BLaER1 (cell line): ENCODE measurements around the gene METTL15.
A peak's percentile ranks its signal among the peaks of the same experiment; 100 is the strongest.
"Not testable (repeated sequence)": the region's sequence is repeated elsewhere in the genome, so short reads cannot be mapped to it uniquely, and the experiment has no call there.

Experiments used
- H3K27ac ChIP-seq: shearing (Covaris generic); formaldehyde crosslinking; 2 replicates; pipeline ENCODE4 v1.8.1; 2022
- H3K27me3 ChIP-seq: shearing (Covaris generic); formaldehyde crosslinking; 2 replicates; pipeline ENCODE4 v1.8.1; 2022
- H3K36me3 ChIP-seq: shearing (Covaris generic); formaldehyde crosslinking; 2 replicates; pipeline ENCODE4 v1.8.1; 2022
- H3K4me1 ChIP-seq: shearing (Covaris generic); formaldehyde crosslinking; 2 replicates; pipeline ENCODE4 v1.8.1; 2022
- H3K4me2 ChIP-seq: shearing (Covaris generic); formaldehyde crosslinking; 2 replicates; pipeline ENCODE4 v1.8.1; 2022
- H3K4me3 ChIP-seq: shearing (Covaris generic); formaldehyde crosslinking; 2 replicates; pipeline ENCODE4 v1.8.1; 2022
- H3K9ac ChIP-seq: shearing (Covaris generic); formaldehyde crosslinking; 2 replicates; pipeline ENCODE4 v1.8.1; 2022
- H3K9me3 ChIP-seq: shearing (Covaris generic); formaldehyde crosslinking; 2 replicates; pipeline ENCODE4 v1.8.1; 2022
- H4K20me1 ChIP-seq: shearing (Covaris generic); formaldehyde crosslinking; 2 replicates; pipeline ENCODE4 v1.8.1; 2022
- Cebpa-rat ChIP-seq: shearing (Covaris generic); IDR thresholded peaks from 2 replicates; pipeline ENCODE4 v1.8.1; 2022

Gene METTL15

GRCh38 chr11:28092786-28093185 is 15.4 kb upstream of the METTL15 start:
- Histone ChIP-seq H3K9ac (no peak overlapping the region), H3K4me1 (no peaks in the 10 kb centered on the region), H3K4me2 (no peak overlapping the region), H4K20me1 (no peaks in the 10 kb centered on the region), H3K27ac (no peak overlapping the region), H3K4me3 (no peak overlapping the region), H3K27me3 (no peaks in the 10 kb centered on the region), H3K36me3 (peaks cover 48% of the 10 kb centered on the region), H3K9me3 (no peaks in the 10 kb centered on the region)
- TF ChIP-seq Cebpa-rat: no peak

DNA sequence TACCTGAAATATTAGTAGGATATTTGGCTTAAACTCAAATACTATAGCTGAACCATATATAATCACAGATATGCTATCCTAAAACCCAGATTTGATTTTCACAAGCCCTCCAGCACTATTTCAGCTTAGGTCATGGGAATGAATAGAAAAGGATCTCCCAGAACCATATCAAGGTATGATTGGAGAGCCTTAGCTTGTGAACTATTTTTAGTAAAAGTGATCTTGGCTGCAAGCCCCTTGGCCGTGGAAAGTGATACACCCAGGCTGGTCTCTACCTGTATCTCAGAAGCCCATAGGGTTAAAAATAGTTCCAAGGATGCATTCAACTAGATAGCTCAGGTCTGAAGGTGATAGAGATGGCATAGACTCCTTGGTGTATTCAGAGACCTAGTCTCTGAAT is 9.9 kb upstream of the METTL15 start:
- Histone ChIP-seq H4K20me1 (0 out of 2 replicates have a peak, but pooled peaks cover 4% of the 10 kb centered on the region), H3K4me1 (peaks cover 6% of the 10 kb centered on the region; the same call in 1 of the 2 replicates), H3K36me3 (peaks cover 31% of the 10 kb centered on the region), H3K27me3 (no peaks in the 10 kb centered on the region), H3K4me2 (no peak overlapping the region), H3K9me3 (no peaks in the 10 kb centered on the region), H3K4me3 (no peak overlapping the region), H3K27ac (no peak overlapping the region), H3K9ac (no peak overlapping the region)
- no peak for TF ChIP-seq Cebpa-rat

GRCh38 chr11:28099715-28100114 is 8.5 kb upstream of the METTL15 start:
- H3K27ac ChIP-seq: no peak overlapping the region
- no peaks in the 10 kb centered on the region for H3K9me3 ChIP-seq
- H3K27me3 ChIP-seq: no peaks in the 10 kb centered on the region
- no peak overlapping the region for H3K4me3 ChIP-seq
- no peak overlapping the region for H3K9ac ChIP-seq
- H3K4me2 ChIP-seq: no peak overlapping the region
- 0 out of 2 replicates have a peak, but pooled peaks cover 9% of the 10 kb centered on the region for H4K20me1 ChIP-seq
- peaks cover 6% of the 10 kb centered on the region; the same call in 1 of the 2 replicates for H3K4me1 ChIP-seq
- TF ChIP-seq Cebpa-rat: no peak
- peaks cover 28% of the 10 kb centered on the region for H3K36me3 ChIP-seq

- no peaks in the 10 kb centered on the region for H3K9me3 ChIP-seq
- TF ChIP-seq Cebpa-rat: no peak
- 0 out of 2 replicates have a peak, but pooled peaks cover 9% of the 10 kb centered on the region for H4K20me1 ChIP-seq
Observed at GRCh38 chr11:28100665-28101064, 7.5 kb upstream of the METTL15 start.

DNA sequence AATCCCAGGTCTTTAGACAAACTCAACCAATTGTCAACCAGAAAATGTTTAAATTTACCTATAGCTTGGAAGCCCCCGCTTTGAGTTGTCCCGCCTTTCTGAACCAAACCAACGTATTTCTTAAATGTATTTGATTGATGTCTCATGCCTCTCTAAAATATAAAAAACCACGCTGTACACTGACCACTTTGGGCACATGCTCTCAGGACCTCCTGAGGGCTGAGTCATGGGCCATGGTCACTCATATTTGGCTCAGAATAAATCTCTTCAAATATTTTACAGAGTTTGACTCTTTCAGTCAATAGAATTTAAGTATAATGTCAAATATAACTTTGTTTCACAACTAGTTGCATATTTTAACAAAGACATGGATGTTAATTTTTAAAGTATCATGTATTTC is 5.9 kb upstream of the METTL15 start:
- not testable (repeated sequence) for H3K27me3 ChIP-seq, H4K20me1 ChIP-seq, H3K27ac ChIP-seq, H3K4me3 ChIP-seq, H3K4me2 ChIP-seq, H3K9ac ChIP-seq, H3K36me3 ChIP-seq, H3K9me3 ChIP-seq
- H3K4me1 ChIP-seq: peaks cover 27% of the 10 kb centered on the region

More at GRCh38 chr11:28100665-28101064, 7.5 kb upstream of the METTL15 start:
- Histone ChIP-seq H3K4me1 (peaks cover 13% of the 10 kb centered on the region), H3K4me2 (no peak overlapping the region), H3K9ac (no peak overlapping the region), H3K27me3 (no peaks in the 10 kb centered on the region), H3K36me3 (peaks cover 20% of the 10 kb centered on the region), H3K4me3 (no peak overlapping the region), H3K27ac (no peak overlapping the region)

- Histone ChIP-seq H4K20me1 (0 out of 2 replicates have a peak, but pooled peaks cover 9% of the 10 kb centered on the region), H3K4me2 (no peak overlapping the region), H3K4me1 (peaks cover 38% of the 10 kb centered on the region), H3K36me3 (0 out of 2 replicates have a peak, but pooled peaks cover 6% of the 10 kb centered on the region), H3K27me3 (no peaks in the 10 kb centered on the region), H3K9ac (no peak overlapping the region), H3K4me3 (no peak overlapping the region), H3K9me3 (no peaks in the 10 kb centered on the region), H3K27ac (no peak overlapping the region)
- no peak for TF ChIP-seq Cebpa-rat
Observed at GRCh38 chr11:28104425-28104824, 3.8 kb upstream of the METTL15 start.

DNA sequence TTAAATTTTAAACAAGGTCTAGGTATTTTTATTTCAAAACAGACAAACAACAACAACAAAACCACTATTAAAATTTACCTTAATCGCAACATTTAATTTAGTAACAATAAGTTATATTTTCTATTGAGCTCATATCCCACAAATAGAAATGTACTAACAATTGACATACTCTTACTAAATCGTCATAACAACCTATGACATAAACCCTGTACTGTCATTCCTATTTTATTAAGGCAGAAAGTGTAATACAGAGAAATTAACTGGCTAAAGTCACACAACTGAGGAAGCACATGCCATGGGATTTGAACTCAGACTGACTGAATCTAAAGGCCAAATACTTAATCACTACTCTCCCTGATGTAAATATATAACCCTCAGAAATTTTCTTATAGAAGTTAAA is 3.2 kb upstream of the METTL15 start:
- Histone ChIP-seq H3K4me1 (peaks cover 44% of the 10 kb centered on the region), H3K27me3 (no peaks in the 10 kb centered on the region), H4K20me1 (0 out of 2 replicates have a peak, but pooled peaks cover 9% of the 10 kb centered on the region), H3K9ac (no peak overlapping the region), H3K36me3 (0 out of 2 replicates have a peak, but pooled peaks cover 6% of the 10 kb centered on the region), H3K27ac (no peak overlapping the region), H3K9me3 (no peaks in the 10 kb centered on the region), H3K4me2 (no peak overlapping the region), H3K4me3 (no peak overlapping the region)
- TF ChIP-seq Cebpa-rat: no peak

DNA sequence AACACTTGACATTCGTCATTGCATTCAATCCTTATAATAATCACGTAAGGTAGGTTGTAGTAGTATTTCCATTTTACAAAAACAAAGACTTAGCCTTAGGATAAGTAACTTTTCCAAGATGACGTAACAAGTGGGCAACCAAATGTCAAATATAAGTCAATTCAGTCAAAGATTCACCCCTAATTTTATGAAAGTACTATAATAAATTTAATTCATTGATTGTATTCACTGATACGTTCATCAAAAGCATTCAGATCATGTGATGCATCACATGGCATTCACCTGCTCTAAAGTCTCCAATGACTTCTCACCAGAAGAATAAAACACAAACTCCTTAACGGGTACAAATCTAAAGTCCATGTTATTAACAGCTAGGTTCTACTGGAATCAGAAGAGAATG is 2.3 kb upstream of the METTL15 start:
- Histone ChIP-seq H4K20me1 (0 out of 2 replicates have a peak, but pooled peaks cover 5% of the 10 kb centered on the region), H3K9ac (no peak overlapping the region), H3K4me1 (peaks cover 43% of the 10 kb centered on the region), H3K4me2 (peak overlapping the region; percentile 81), H3K4me3 (no peak overlapping the region; the same call in 1 of the 2 replicates), H3K9me3 (no peaks in the 10 kb centered on the region), H3K36me3 (0 out of 2 replicates have a peak, but pooled peaks cover 6% of the 10 kb centered on the region), H3K27ac (no peak overlapping the region), H3K27me3 (no peaks in the 10 kb centered on the region)
- no peak for TF ChIP-seq Cebpa-rat

- Histone ChIP-seq H4K20me1 (0 out of 2 replicates have a peak, but pooled peaks cover 5% of the 10 kb centered on the region), H3K36me3 (0 out of 2 replicates have a peak, but pooled peaks cover 6% of the 10 kb centered on the region), H3K27me3 (no peaks in the 10 kb centered on the region), H3K4me2 (peak overlapping the region; percentile 81), H3K9me3 (no peaks in the 10 kb centered on the region), H3K27ac (no peak overlapping the region; the same call in 1 of the 2 replicates), H3K4me3 (peak overlapping the region; percentile 75), H3K9ac (peak overlapping the region; percentile 81), H3K4me1 (peaks cover 48% of the 10 kb centered on the region)
- no peak for TF ChIP-seq Cebpa-rat
Observed at GRCh38 chr11:28106353-28107043, 1.7 kb upstream of the METTL15 start.

DNA sequence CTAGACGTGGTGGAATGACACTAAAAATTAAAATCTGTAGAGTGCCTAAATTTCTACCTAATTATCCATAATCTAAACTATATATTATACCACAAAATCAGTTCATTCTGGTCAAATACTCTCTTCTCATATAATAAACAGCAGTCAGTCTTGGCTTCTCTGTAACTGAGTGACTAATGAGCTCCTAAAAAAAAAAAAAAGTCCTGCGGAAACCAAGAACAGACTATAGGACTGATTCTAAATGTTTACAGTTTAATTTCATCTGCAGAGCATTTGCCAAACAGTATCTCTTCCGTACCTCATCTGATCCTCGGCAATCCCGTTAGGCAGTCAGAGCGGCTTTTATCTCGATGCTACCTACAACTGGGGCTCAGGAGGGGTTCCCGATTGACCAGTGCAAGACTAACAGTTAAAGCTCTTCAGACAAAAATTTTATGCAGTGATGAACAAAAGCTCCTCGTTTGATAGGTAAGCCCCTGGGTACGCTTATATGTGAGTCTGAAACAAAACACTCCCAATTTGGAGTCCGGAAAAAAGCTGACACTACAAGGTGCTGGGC is 918 bp upstream of the METTL15 start:
- Histone ChIP-seq H3K36me3 (0 out of 2 replicates have a peak, but pooled peaks cover 2% of the 10 kb centered on the region), H3K27ac (peak overlapping the region; percentile 74), H3K9ac (peak overlapping the region; percentile 81), H3K4me3 (peak overlapping the region; percentile 75), H3K4me1 (peaks cover 50% of the 10 kb centered on the region), H3K4me2 (peak overlapping the region; percentile 81), H3K9me3 (no peaks in the 10 kb centered on the region), H4K20me1 (0 out of 2 replicates have a peak, but pooled peaks cover 5% of the 10 kb centered on the region), H3K27me3 (no peaks in the 10 kb centered on the region)
- no peak for TF ChIP-seq Cebpa-rat
